SHP77 (cell line): Measurements from ENCODE around the gene EPB41L2.

ENCODE experiments used
- DNase-seq, 2 experiments: peaks; one replicate each; lab custom pipeline; 2025; lab: John Stamatoyannopoulos, UW

The EPB41L2 gene

DNA sequence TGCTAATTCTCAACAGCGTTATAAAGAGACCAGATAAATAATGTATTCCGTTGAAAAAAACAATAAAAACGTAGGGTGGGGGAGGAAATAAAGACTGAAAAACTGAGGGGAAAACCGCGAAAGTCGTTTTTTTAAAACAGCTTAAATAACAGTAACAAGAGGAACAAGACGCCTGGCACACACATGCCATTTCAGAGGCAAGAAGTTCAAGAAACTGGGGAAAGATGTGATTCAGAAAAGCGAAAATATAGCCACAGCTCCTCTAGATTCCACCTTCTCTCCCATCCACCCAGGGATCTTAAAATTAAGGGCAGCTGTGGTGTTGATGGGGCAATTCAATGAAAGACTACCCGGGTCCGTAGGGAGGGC, 1.3 kb downstream of the EPB41L2 start:
- DNase-seq: no peak

DNA sequence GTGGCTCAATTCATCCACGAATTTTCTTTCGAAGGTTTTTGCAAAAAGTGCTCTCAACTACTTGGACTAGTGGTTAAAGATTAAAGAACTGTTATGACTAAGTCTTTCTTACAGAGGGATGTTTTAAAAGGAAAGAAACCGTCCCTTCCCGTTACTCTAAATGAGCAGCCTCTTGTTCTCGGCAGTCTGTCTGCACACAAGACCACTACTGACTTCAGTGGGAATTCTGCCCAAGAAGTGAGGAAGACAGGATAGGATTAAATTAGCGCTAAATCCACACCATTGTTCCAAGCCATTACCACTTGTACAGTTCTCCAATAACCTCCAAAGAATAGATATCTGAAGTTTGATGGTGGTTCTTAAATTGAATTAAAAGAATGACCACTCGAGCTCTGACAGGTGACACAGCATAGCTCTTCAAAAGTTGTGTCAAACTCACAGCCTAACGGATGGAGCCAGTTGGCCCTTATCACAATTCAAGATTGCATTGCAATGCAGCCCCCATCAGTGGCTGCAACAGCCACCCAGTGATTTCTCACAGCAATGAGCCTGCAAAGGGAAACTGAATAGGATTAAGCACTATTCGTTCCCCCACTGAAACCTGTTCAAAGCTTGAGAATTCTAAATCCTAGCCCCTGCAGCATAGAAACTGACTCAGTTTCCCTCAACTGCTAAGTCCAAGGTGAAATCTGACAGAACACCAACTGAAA, 1.8 kb downstream of the EPB41L2 start:
- no peak for DNase-seq

DNA sequence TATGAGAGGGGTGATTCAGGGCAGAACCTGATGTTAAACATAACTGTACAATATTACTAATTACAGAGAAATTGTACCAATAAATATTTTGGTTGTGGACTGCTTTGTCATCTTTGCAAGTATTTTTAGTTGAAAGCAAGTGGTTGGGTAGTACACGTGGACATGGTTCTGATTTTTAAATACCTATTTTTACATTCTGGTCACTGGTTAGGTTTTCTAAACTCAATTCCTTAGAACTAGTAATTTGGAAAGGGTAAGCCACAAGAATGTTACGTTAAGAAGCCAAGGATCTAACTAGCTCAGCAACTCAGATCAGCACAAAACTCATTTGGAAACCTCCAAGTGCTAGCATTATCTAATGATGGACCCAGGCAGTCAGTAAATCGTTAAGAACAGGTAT, 2.7 kb downstream of the EPB41L2 start:
- no peak for DNase-seq

DNA sequence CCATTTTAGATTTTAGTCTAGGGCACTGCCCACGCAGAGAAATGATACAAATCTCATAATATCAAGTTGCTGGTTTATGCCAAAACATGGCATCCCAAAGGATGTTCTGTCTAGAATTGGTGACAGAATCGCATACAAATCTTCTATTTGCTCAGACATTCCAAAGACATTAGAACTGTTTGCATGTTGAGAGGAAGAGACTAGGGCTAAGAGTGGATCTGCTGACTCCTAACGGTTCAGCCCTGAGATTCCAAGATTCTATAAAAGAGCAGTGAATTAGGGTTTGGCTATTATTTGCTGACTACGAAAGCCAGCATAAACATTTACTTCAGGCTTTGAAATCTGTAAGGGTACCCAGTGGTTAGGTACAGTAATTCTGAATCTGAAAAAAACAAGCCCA, 3.6 kb downstream of the EPB41L2 start:
- no peak for DNase-seq

DNA sequence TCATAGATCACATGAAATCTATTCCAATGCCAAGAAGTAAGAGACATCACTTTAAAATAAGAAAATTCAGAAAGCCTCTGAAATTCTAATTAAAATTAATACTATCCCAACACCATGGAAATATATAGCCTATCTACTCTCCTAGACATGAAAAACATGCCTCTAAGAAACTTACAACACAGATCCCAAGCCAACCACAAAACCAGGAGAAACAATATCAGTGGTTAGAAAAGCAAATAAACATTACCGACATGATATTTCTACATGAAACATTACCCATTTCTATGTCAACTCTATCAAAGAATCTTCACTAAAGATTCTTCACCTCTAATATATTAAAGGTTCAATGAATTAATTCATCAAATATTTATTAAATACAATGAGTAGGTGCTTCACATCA, 4.8 kb downstream of the EPB41L2 start:
- DNase-seq: no peak

DNA sequence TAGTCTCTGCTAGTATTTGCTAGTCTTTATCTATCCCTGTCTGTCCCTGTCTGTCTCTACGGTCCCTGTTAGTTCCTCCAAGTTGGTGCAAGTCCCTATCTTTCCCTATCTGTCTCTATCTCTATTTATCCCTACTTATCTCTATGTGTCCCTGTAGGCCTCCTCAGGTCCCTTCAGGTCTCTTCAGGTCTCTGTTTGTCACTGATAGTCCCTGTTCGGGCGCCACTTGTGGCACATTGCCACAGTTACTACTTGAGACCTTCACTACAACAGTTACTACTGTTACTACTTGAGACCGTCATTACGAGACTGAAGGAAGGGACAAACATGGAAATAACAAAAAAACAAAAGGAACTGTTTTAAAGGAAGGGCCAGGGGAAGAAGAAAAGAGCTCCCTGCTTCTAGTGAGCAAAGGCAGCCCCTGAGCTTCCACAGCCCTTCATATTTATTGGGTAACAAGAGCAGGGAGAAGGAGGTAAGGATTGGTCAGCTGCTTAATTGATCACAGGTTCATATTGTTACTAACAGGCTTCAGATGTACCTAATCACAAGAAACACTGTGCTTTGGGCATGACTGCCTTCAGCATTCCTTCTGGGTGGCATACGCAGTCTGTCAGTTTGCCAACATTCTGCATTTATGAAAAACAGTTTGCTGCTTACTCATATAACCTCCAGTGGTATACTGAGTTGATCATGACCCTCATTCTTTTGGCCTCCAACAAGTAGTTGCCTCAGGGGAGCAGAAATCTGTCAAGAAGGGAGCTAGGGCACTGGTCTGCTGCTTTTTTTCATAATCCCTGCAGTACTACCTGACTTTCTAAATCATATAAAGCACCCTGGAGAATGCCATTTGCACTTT, 8.4 kb downstream of the EPB41L2 start:
- no peak for DNase-seq

DNA sequence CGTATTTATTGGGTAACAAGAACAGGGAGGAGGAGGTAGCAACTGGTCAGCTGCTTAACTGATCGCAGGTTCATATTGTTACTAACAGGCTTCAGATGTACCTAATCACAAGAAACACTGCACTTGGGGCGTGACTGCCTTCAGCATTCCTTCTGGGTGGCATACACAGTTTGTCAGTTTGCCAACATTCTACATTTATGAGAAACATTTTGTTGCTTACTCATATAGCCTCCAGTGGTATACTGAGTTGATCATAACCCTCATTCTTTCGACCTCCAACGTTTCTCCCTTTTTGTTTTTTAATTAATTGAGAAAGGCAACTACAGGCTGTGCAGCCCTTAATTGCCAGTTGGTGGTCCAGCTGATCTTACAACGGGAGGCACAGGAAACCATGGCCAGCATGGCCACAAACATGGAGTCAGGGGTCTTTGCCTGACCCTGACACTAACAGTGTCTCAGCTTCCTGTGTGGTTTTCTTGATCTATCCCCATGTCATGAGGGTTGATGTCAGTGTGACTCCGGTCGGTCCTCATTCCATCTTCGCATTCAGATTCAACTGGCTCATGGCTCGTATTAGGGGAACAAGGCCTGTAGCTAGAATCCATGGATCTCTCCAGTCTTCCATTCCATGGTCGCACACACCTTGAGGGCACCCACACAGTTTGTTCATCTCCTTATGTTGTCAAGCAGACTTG, 9.4 kb downstream of the EPB41L2 start:
- no peak for DNase-seq

DNA sequence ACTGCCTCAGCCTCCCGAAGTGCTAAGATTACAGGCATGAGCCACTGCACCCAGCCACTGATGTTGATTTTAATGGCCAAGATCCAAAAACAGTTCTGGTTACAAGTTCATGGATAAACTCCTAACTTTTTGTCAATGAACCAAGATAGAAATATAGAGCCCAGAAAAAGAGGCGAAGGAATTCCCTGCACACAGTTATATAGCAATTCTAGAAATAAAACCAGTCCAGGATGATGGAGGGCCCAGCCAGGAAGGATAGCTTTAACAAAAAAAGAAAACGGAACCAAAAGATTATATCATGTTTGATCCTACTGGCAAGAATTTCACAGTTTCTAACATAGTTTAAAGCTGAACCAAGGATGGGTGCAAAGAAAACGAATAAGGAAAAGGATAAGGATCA, 10.9 kb downstream of the EPB41L2 start:
- no peak for DNase-seq

DNA sequence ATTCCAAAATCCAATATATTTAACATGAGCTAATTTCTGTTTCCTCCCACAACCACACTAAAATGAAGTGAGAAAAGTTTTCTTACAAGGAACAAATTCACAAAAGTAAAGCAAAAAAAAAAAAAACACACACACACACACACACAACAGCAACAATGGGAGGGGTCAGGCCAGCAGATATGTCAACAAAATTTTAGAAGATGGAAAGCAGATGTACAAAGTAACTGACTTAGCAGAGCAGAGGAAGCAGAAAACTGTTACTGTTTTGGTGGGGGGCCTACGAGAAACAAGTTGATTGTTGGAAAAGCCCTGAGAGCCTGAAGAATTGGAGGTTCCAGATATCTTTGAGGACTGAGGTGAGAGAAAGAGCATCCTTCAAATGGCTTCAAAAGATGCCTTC, 11.7 kb downstream of the EPB41L2 start:
- no peak for DNase-seq

DNA sequence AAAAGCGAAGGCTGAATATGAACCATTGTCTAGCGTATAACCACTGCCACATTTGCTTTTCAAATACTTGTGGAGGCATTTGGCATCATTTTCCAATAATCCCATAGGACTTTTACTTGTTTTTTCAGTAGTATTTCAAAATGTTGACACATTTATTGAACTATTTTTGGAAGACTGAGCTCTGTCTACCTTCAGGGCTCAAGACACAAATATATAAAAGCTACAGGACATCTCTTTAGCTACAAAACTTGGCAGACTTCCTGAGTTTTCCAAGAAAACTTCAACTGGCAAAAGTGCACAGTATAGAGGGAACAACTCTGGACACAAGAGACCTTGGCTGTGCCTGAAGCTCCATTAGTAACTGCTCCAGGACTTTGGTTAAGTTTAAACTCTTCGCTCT, 13.4 kb downstream of the EPB41L2 start:
- no peak for DNase-seq

DNA sequence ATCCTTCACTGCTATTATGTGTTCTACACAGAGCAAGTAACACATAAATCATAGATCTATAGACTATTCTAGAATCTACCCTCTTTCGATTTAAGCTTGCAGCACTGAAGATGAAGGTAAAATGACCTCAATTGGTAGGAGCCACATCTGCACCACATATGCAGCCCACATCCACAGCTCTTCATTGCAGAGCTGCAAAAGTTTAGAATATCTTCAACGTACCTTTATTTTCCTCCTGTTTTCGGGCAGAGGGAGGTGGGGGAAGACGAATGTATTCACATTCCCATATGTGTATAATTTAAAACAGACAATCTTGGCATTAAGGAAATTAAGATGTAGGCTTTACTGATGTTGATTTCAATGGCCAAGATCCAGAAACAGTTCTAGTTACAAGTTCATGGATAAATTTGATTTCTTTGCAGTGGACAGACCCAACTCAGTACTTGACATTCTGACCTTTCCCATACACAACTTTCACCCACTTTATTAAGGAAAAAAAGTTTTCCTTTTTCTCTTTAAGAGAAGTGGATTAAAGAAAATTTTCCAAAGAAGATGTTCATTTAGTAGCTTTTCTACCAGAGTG, 14.0 kb downstream of the EPB41L2 start:
- DNase-seq: no peak

DNA sequence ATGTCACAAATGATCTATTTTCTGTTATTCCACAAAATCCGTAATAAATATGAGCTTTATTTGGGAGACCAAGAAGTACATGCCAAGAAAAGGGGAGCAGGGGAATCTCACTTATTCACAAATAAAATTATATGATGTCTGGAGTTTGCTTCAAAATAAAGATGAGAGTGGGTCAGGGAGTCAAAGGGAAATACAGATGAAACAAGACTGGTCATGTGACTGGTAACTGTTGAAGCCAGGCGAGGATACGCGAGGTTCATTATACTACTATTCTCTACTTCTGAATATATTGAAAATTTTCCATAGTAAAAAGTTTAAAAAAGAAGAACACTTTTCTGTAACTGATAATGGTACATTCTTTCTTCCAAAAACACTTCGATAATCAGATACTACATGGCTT, 14.6 kb downstream of the EPB41L2 start:
- no peak for DNase-seq

DNA sequence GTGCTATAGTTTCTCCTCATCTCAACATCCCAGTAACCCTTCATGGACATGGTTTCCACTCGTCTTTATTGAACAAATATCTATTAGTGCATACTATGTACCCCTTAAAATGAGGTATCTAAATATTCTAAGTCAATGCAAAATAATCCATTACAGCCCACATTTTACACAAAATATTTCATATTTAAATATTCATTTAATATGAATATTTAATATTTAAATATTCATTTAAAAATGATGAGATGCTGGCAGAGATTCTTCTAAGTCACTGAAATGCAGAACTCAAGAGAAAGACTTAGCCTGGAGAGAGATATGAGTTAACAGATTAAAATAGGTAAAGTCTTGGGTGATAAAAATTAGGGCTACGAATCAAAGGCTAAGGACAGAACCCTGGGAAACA, 17.9 kb downstream of the EPB41L2 start:
- no peak for DNase-seq

DNA sequence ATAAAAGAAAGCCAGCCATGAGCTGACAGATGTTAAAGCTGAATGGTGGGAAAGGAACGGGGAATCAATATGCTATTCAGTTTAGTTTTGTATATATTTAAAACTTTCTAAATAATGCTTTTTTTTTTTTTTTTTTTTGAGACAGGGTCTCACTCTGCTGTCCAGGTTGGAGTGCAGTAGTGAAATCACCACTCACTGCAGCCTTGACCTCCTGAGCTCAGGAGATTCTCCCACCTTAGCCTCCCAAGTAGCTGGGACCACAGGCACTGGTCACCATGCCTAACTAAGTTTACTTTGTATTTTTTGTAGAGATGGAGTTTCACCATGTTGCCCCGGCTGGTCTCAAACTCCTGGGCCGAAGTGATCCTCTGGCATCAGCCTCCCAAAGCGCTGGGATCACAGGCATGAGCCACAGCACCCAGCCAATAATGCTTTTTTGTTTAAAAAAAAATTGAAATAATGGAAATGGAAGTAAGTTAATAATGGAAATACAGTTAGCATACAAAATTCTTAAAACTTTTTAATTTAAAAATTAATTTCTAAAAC, 19.1 kb downstream of the EPB41L2 start:
- no peak for DNase-seq

DNA sequence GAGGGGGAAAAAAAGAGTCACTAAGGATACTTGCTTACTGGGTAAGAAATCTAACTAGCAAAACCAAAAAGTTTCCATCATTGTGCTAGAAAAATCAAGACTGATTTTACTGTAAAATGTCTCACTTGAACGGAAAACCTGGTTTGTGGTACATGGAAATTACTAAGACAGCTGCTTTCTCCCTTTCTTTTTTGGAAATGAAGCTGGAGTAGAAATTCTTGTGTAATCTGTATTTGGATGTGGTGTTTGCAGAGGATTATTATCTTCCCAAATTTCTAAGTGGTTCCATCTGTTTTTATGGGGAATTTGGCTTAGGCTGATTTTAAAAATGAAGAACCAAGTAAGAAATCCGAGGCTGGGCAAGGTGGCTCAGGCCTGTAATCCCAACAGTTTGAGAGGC, 20.4 kb downstream of the EPB41L2 start:
- DNase-seq: no peak

DNA sequence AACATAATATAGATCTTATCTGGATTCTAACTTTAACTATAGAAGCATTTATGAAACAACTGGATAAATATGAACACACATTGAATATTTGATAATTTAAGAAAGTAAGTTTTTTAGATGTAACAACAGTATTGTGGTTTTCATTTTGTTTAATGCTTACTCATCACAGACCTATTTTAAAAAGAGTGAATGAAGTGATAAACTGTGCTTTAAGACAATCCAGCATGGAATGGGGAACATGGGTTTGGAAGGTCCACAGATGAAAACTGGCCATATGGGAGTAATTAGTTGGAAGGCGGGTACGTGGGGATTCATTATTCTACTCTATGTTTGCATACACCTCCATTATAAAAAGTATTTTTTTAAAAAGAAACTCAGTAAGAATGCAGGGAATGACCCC, 21.2 kb downstream of the EPB41L2 start:
- DNase-seq: no peak

DNA sequence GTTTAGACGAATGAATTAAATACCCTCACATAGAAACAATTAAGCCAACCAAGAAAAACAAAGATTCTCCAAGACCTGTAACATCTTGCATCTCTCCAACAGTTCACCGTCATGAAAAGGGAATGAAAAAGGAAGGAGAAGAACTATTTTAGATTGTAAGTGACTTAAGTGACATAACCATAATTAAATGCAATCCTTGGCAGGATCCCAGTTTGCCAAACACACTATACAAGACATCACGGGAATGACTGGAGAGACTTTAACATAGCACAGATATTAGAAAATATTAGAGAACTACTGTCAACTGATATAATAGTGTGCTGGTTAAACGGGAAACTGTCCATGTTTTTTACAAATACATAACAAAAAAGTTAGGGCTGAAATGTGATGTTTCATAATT, 22.2 kb downstream of the EPB41L2 start:
- DNase-seq: no peak

DNA sequence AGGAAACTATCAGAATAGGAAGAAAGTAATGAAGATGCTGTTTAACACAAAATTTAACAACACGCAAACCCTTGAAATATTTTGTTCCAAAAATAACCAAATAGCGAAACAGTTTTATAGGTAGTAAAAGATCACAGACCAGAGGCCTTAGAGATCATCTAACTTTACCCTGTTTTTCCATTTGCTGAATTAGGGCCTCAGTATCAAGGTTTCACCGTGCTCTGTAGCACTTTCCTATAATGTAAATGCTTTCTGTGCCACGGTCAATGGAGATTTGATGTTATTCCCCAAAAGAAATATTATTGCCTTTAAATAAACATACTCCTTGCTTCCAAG, 23.7 kb downstream of the EPB41L2 start:
- DNase-seq: no peak

DNA sequence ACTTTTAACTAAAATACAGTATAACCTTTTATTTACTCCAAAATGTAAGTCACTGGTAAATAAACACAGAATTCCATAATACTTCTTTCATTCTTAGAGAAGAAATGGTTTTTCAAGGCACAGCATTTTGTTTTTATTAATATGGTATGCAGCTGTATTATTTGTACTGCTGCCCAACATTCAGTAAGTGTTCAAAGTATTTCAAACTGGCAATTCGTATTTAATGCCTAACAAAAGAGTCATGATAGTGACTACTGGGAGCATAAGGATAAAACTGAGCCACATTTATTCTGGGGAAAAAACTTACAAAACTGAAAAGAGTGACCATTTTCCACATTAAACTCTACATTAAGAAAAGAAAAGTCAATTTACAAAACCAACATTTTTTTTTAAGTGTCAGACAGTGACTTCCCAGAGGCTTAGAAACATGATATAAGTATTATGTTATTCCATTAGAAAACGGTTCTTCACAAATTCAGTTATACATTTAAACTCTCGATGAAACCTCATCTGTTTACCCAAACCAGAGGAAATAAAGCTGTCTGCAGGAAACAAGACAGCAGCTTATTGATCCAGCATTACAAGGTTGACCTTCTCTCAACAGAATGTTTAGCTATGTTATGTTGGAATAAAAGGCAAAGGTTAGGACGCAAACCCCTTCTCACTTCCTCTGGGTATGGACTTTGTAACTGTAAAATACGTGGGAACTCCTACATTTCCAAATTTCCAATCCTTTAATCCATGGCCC, 24.3 kb downstream of the EPB41L2 start:
- no peak for DNase-seq

DNA sequence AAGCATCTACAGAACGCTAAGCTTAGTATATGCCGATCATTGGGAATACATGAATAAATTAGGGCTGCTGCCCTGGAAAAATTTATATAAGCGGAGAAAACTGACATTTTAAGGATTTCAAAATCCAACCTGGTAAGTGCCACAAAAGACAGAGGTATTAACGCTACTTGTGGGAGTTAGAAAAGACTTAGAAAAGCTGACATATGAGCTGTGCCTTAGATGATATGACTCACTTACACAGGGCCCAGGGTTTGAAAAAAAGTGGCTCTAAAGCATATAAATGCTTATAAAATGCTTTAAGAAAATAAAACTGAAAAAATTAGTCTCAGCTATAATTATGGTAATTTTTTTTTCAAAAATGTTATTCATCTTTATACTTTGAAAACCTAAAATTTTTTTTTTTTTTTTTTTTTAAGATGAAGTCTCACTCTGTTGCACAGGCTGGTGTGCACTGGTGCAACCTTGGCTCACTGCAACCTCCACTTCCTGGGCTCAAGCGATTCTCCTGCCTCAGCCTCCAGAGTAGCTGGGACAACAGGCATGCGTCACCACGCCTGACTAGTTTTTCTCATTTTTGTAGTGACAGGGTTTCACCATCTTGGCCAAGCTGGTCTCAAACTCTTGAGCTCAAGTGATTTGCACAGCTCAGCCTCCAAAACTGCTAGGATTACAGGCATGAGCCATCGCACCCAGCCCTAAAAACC, 25.7 kb downstream of the EPB41L2 start:
- DNase-seq: no peak

DNA sequence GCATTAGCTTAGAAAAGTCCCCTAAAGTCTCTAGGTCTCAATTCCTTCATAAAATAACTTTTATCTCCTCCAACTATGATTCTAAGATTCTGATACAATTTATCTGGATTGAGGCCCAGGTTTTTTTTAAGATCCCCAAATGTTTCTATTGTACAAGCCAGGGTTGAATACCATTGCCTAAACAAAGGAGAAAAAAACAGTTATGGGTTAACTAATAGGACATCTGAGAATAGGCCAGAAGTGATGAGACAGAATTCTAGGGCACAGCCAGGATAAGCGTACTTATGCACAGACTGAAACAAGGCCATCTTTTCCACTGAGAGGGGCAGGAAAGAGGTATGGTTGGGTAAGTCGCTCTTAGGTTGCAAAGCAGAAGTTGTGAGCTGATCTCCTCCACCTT, 26.4 kb downstream of the EPB41L2 start:
- no peak for DNase-seq
